GM19463 (cell line): ENCODE measurements around the gene ESF1.

Experiments
- ATAC-seq: cut with Tn5 transposase; IDR thresholded peaks from one replicate; pipeline ENCODE4 v1.9.1; 2021; ENCODE audit warnings: mild to moderate bottlenecking, moderate library complexity; ENCODE audit not compliant: unreplicated experiment

Gene ESF1, protein sequence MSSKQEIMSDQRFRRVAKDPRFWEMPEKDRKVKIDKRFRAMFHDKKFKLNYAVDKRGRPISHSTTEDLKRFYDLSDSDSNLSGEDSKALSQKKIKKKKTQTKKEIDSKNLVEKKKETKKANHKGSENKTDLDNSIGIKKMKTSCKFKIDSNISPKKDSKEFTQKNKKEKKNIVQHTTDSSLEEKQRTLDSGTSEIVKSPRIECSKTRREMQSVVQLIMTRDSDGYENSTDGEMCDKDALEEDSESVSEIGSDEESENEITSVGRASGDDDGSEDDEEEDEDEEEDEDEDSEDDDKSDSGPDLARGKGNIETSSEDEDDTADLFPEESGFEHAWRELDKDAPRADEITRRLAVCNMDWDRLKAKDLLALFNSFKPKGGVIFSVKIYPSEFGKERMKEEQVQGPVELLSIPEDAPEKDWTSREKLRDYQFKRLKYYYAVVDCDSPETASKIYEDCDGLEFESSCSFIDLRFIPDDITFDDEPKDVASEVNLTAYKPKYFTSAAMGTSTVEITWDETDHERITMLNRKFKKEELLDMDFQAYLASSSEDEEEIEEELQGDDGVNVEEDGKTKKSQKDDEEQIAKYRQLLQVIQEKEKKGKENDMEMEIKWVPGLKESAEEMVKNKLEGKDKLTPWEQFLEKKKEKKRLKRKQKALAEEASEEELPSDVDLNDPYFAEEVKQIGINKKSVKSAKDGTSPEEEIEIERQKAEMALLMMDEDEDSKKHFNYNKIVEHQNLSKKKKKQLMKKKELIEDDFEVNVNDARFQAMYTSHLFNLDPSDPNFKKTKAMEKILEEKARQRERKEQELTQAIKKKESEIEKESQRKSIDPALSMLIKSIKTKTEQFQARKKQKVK

DNA sequence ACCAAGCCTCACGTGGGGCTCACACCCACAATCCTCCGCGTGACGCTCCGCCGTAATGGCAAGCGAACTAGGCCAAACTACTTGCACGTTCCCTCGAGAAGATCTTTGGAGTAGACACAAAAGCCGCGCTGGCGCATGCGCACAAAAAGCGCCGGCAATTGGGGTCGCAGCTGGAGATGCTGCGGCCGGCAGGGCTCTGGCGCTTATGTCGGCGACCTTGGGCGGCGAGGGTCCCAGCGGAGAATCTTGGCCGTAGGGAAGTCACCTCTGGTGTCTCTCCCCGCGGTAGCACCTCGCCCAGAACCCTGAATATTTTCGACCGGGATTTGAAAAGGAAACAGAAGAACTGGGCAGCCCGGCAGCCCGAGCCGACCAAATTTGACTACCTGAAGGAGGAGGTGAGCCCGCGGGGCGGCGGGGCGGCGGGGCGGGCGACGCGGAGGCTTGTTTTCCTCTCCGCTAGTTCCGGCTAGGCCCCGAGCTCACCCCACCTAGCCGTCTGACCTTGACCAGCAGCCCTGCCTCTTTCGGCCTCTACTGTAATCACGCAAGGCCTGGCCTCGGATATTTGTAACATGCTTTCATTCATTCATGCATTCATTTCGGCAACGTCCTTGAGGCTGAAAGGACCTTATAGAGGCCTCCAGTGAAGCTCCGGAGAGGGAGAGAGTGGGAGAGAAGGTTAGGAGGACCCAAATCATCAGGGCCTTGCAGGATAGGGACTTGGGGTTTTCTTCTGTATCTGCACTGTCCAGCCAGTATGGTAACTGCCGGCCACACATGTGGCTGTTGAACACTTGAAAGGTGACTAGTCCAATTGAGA, at the start of gene ESF1, which contains the start of gene NDUFAF5:
Gene ESF1 (minus strand): TSS at position 27 of the 823 bp plus-strand sequence. CDS start 1,779 bp downstream, outside the sequence.
Gene NDUFAF5 (plus strand): TSS at position 136 of the 823 bp plus-strand sequence. CDS start 41 bp downstream, at position 177.
- ATAC-seq: peak; percentile 96

DNA sequence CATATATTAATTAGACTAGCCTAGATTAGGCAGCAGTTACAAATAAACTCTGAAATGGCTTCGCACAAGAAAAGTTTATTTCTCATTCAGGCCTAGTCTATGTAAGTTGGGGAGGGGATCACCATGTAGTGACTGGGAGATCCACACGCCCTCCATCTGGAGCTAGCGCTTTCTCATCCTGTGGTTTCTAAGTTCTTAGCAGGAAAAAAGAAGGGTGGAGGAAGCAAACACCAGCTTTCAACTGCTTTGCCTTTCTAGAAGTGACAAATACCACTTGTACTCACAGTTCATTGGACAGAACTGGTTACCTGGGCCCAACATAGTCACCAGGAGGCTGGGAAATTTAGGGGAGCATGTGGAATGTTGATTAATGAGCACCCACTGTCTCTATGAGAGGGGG, 46.8 kb upstream of the ESF1 start:
- no peak for ATAC-seq

DNA sequence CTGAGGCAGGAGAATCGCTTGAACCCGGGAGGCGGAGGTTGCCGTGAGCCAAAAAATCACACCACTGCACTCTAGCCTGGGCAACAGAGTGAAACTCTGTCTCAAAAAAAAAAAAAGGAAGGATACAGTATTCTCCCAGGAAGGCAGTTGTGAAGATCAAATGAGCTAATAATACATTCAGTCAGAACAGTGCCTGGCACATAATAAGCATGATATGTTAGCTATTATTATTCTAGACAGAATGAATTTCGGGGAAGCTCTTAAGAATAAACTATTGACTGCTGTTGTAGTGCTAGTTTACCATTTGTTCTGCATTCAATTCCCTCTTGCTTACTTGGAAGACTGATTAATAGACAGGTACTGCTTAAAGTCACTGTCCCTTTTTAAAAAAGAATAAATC, 40.7 kb upstream of the ESF1 start:
- no peak for ATAC-seq

DNA sequence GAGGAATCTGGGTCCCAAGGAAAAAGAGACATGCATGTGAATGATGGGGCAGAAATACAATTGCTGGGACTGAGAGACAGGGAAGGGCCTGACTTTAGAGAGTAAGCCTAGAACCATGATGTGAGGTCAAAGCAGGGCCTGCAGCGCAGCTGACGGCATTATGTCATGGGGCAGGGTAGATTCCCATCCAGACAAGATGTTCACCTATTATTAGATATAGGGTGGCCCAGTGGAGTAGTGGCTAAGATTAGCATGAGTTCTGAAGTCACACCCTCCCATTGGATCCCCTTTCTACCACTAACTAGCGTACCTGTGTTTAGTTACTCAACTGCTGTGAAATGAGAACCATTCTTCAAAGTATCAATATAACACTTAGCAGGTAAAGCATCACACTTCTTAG, 39.7 kb upstream of the ESF1 start:
- no peak for ATAC-seq

DNA sequence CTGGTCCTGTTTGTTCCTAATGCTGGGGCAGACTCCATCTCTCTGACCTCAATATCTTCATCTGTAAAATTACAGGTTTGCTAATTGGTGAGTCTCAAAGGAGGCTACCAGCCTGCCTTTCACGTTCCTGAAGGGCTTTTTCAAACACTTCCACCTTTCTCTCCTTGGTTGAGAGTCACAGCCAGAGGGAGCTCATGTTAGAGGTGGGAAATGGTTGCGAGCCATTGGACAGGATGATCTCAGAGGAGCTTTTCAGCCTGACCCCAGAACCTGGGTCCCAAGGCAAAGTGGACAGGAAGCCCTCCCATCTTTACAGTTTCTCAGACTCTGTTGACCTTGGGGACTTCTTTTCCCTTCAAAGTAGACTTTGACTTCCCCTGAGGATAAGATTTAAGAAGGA, 37.7 kb upstream of the ESF1 start:
- no peak for ATAC-seq

DNA sequence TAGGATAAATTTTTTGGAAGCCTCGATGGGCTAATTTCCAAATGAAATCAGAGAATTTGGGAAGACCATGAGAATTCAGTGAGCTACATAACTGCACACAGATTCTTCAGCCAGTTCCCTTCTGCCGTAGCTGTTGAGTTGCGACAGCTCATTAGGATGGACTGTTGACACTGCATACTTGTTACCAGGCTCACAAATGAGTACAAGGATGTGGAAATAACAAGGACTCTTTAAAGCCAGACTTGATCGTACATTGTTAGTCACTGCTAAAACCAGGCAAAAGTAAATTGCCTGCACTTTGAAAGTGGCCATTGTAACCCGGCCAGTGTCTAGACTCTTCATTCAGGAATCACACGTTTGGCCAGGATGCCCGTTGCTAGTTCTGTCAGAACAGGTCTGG, 37.2 kb upstream of the ESF1 start:
- ATAC-seq: no peak

DNA sequence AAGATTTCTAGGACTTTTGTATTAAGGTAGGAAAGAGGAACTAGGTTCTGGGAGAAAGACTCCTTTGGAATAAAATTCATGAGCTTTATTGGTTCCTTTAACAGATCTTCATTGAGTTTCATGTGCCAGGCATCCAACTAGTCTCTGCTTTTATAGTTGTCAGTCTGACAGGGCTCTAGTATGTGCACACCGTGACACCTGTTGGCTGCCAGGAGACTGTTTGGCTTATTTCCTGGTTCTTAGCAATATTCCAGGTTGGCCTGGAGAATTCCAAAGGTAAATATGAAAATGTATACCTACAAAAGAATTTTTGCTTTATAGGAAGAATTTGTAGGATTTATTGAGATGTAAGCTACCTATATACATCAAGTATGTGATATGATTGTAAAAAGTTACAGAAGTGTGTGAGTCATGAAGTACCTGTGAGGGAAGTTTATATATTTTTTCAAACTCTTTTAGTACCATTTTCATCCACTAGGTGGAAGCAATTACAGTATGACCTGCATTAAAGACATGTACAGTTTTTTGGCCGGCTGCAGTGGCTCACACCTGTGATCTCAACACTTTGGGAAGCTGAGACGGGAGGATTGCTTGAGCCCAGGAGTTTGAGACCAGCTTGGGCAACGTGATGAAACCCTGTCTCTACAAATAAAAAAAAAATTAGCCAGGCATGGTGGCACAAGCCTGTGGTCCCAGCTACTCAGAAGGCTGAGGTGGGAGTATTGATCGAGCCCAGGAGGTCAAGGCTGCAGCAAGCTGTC, 35.3 kb upstream of the ESF1 start:
- ATAC-seq: peak; percentile 82

DNA sequence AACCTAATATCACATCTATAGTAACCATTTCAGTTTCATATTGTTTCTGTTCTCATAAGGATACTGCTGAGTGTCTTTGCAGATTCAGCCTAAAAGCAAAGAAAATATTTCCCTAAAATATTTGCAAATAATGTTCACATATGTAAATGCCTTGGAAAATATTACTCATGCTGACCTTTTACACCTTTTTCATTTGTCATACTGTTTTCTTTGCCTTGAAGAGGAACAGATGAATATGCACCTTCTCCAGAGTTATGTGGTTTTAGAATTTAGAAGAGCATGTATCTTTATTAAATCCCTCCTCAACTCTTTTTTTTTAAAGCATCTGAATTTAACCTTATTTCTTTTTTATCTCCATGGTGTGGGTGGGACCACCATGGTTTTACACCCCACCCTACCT, 32.6 kb upstream of the ESF1 start:
- ATAC-seq: no peak

DNA sequence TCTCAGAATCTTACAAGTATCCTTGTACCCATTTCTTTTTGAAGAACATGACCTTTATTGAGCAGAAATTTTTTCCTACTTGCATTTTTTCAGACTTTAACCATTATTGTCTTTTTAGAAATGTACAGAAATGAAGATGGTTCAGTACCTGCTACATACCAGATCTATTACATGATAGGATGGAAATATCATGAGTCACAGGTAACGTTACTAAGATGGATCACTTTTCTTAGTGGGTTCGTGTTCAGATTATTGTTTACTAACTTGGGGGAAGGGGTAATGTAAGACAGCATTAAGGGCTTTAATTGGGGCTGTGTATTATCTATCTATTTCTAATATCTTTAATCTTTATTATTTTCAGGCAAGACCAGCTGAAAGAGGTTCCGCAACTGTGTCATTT, 32.0 kb upstream of the ESF1 start:
- no peak for ATAC-seq

DNA sequence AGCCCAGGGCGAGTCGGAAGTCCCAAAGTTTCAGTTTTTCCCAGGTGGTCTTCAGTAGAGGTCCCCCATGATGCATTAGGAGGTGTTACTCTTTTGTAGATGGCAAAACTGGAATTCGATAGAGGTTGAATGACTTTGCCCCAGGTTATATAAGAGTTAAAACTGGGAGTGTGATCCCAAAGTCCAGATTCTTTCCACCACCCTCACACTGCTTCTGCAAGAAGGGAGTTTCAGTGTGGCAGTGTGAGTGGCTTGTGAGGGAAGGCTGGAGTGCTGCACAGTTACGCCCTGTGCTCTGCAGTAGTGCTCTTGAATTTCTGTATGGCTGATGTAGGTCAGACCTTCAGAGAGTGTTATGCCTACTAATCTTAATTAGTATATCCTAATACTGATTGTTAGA, 30.0 kb upstream of the ESF1 start:
- ATAC-seq: no peak

DNA sequence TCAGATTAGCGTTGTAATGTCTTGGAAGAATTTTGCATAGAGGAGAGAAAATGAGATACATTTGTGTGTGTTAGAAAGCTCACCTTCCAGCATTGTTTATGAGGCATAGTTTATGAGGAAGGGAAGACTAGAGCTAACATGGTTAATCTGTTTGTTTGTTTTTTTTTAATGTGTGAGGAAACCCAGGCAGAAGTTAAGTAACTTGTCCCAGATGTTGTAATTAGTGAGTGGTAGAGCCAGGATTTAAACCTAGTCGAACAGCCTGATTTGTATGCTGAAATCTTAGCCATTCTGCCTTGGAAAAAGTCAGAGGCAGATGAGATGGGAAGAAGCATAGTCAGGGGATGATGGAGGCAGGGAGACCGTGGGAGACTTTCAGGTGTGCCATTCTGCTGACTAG, 29.2 kb upstream of the ESF1 start:
- ATAC-seq: no peak

DNA sequence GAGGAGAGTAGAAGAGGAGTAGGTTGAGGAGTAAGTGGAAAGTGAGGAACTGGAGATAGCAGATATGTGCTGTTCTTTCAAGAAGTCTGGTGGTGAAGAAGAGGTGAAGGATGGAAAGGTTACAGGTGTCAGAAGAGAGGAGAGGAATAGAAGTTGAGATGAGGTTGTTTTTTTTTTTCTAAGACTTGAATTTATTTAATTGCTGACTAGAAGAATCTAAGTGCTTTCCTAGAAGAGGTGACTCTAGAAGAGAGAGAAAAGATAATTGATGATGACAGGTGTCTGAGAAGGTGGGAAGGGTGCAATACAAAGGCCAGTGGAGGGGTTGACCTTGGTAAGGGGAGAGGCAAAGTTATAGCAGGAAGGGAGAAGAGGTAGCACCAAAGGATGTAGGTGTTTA, 25.7 kb upstream of the ESF1 start:
- no peak for ATAC-seq

DNA sequence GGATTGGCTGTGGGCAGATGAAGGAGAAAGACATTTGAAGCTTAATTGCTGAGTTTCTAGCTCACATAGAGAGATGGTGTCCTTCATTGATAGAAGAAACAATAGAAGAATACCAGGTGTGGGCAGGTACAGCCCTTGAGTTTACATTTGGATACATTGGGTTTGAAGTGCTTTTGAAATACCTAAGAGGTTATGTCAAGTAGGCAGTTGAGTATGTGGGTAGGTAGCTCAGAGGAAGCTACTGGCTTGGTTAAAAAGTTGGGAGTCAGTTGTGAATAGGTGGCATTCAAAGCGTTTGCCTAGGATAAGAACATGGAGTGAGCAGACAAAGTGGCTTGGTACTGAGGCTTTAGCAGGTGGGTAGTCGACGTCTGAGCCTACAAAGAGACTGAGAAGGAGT, 25.1 kb upstream of the ESF1 start:
- no peak for ATAC-seq

DNA sequence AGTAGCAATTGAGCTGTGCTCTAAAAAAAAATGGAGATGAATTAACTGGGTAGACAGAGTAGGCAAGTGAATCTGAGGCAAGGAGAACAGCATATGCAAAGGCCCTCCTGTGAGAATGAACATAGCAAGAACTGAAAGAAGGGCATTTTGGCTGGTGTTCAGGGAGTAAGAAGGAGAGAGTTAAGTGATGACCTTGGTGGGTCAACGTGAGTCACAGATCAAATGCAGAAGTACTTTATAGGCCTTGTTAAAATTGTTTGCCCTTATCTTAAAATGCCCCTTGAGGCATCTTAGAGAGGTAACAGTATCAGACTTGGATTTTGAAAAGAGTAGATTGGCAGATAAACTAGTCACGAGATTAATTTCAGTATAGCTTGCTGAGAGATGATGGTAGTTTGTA, 24.7 kb upstream of the ESF1 start:
- ATAC-seq: no peak

DNA sequence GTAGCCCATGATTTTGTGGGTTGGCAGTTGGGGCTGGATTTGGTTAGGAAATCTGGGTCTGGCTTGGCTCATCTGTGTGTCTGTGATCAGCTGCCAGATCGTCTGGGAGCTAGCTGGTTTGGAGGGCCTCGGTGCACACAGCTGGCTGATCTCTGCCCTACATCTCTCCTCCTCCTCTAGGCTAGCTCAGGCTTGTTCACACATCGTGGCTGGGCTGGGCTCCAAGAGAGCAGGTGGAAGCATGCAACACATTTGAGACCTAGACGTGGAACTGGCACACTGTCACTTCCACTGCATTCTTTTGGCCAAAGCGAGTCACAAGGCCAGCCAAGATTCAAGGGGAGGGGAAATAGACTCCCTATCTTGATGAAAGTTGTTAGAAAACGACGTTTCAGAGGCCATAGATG, 16.0 kb upstream of the ESF1 start:
- ATAC-seq: no peak

DNA sequence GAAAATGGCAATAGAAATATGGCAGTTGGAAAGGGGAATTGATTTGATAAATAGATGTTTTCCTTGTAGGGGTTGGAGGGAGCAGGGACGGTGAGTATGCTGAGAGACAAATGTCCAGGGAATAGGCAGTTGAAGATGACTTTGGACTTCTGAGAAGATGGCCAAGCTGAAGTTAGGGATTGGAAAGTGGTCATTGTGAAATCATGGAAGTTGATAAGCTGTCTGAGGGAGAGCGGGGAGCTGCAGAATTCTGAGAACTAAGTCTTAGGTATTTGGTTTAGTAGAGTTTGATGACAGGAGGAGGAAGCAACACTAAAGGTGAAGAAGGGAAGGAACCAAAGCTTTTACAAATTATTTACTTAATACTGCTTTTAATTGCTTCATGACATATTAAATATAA, 15.3 kb upstream of the ESF1 start:
- ATAC-seq: no peak

DNA sequence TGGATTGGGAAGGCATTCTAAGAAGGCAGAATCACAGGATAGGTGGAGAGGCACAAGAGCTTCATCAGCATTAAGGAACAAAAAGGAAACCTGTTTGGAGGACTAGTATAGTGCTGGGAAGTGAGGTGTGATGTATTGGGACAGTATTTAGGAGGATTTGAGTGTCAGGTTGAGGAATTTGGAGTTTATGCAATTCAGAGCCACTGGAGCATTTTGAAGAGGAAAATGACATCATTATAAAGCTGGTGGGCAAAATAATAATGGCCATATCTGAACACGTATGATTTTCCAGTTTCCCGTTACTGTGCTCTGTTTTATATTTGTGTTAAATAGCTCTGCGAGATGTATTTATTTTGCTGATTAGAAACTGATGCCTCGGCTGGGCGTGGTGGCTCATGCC, 14.3 kb upstream of the ESF1 start:
- no peak for ATAC-seq

DNA sequence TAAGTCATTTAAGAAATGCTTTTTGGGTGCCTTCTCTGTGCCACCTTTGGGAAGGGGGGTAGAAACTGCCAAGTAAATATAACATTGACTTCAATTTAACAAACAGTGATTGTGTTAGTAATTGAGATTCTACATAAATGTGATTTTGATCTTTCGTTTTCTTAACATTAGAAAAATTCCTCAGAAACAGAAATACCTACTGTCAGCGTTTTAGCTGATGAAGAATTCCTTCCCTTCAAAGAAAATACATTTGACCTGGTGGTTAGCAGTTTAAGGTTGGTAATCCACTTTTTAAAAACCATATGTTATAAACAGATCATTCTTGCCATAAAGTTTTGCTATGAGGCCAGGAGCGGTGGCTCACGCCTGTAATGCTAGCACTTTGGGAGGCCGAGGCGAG, 9.9 kb upstream of the ESF1 start:
- ATAC-seq: no peak

DNA sequence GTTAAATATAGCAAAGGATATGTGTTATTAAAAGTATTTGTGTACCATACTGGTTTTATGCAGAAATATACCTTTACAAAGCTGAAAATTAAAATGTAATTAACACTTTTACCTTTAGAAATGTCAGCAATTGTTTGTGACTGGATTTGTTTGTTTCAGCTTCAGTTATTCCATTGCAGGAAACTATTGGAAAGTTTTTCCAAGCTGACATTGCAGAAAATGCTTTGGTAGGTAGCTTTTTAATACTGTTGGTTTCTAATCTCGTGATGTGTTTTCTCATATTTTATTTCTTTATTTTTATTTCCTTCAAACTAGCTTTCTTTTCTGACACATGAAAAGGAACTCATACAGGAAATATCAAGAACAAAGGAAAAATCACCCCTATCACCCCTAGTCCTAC, 8.3 kb upstream of the ESF1 start:
- ATAC-seq: no peak
